GM12878 (cell line): ENCODE results near the gene GCSAM. TPM values are rescaled to one million over a fixed set of nuclear protein-coding genes. Genes with fewer than 3 reads are reported as not detected.

ENCODE experiments used
- CHD4 ChIP-seq: fragments of 200-600 bp; sonication (generic); IDR thresholded peaks from 2 replicates; pipeline ENCODE4 v1.6.1; 2016; ENCODE audit warnings: mild to moderate bottlenecking
- FOXM1 ChIP-seq: IDR thresholded peaks from 2 replicates; pipeline ENCODE4 v1.6.1; 2012; ENCODE audit warnings: low read depth, mild to moderate bottlenecking, inconsistent platforms, low read length, moderate library complexity
- HDGF ChIP-seq: fragments of 450-650 bp; IDR thresholded peaks from 2 replicates; pipeline ENCODE4 v1.6.1; 2016; ENCODE audit warnings: antibody characterized with exemption
- MTA3 ChIP-seq: IDR thresholded peaks from 2 replicates; pipeline ENCODE4 v1.6.1; 2012; ENCODE audit warnings: low read length, inconsistent platforms, borderline replicate concordance
- NFYA ChIP-seq: IDR thresholded peaks from 2 replicates; pipeline ENCODE4 v1.6.1; 2011; ENCODE audit warnings: low read depth, mild to moderate bottlenecking, low read length, improper control_type of control experiment, borderline replicate concordance
- NR2C1 ChIP-seq: fragments of 450-650 bp; IDR thresholded peaks from 2 replicates; pipeline ENCODE4 v1.6.1; 2017; ENCODE audit warnings: antibody characterized with exemption, mild to moderate bottlenecking, moderate library complexity
- NR2C2 ChIP-seq: IDR thresholded peaks from 2 replicates; pipeline ENCODE4 v1.6.1; 2011; ENCODE audit warnings: borderline replicate concordance, low read depth; ENCODE audit not compliant: control insufficient read depth, insufficient read length
- SIX5 ChIP-seq: IDR thresholded peaks from 2 replicates; pipeline ENCODE4 v1.6.1; 2011; ENCODE audit warnings: mild to moderate bottlenecking, low read depth, low read length, moderate library complexity; ENCODE audit not compliant: severe bottlenecking
- SP1 ChIP-seq: IDR thresholded peaks from one replicate; pipeline ENCODE4 v1.6.1; 2011; ENCODE audit warnings: low read depth, low read length
- SUPT20H ChIP-seq: IDR thresholded peaks from 2 replicates; pipeline ENCODE4 v1.6.1; 2011; ENCODE audit warnings: low read depth, mild to moderate bottlenecking, low read length, moderate library complexity, borderline replicate concordance; ENCODE audit not compliant: control insufficient read depth
- SUZ12 ChIP-seq: fragments of 200-600 bp; sonication (generic); IDR thresholded peaks from one replicate; pipeline ENCODE4 v1.6.1; 2018; ENCODE audit warnings: antibody characterized with exemption, mild to moderate bottlenecking; ENCODE audit not compliant: unreplicated experiment
- YY1 ChIP-seq: IDR thresholded peaks from 2 replicates; pipeline ENCODE4 v1.6.1; 2011; ENCODE audit warnings: low read depth, mild to moderate bottlenecking, low read length
- ZNF217 ChIP-seq: fragments of 450-650 bp; IDR thresholded peaks from 2 replicates; pipeline ENCODE4 v1.6.1; 2017; ENCODE audit warnings: antibody characterized with exemption, mild to moderate bottlenecking
- ZZZ3 ChIP-seq: IDR thresholded peaks from 2 replicates; pipeline ENCODE4 v1.6.1; 2011; ENCODE audit warnings: low read depth; ENCODE audit not compliant: control insufficient read depth, insufficient read length
- polyA plus RNA-seq, 11 experiments: library from polyadenylated mRNA; depleted of rRNA in 4 of 11; unstranded in 6 of 11; stranded (reverse) in 5 of 11; fragments of >200 nt; fragmentation: Nextera tagmentation in 4 of 11; fragmentation: Illumina TruSeq in 1 of 11; extraction: Ambion mirVana in 4 of 11; extraction: Trizol in 1 of 11; gene quantifications; 1 replicate in 1 of 11; 2 replicates in 10 of 11; pipeline versions ENCODE4 v1.2.1 to v1.2.3, GENCODE V29; 2011 to 2016; ENCODE audit warnings: inconsistent platforms in 2 of 11, missing spikeins in 2 of 11, low read depth in 1 of 11
- total RNA-seq, 4 experiments: library from RNA; depleted of rRNA in 3 of 4; stranded (reverse); fragments of >200 nt in 3 of 4; fragmentation: Illumina TruSeq in 1 of 4; extraction: Trizol in 1 of 4; gene quantifications; 2 replicates each; pipeline versions ENCODE4 v1.2.1 to v1.2.3, GENCODE V29; 2013 to 2021
- TF ChIP-seq, protein P1 (sequence below): IDR thresholded peaks from 2 replicates; pipeline ENCODE4 v1.6.1; 2011; ENCODE audit warnings: mild to moderate bottlenecking, low read depth, low read length, moderate library complexity; ENCODE audit not compliant: insufficient replicate concordance
- TF ChIP-seq, protein P2 (sequence below): IDR thresholded peaks from 2 replicates; pipeline ENCODE4 v1.6.1; 2012; ENCODE audit warnings: low read depth, low read length, improper control_type of control experiment
- TF ChIP-seq, protein P3 (sequence below): fragments of 450-650 bp; IDR thresholded peaks from 2 replicates; pipeline ENCODE4 v1.6.1; 2017; ENCODE audit warnings: mild to moderate bottlenecking, low read depth, inconsistent platforms; ENCODE audit not compliant: poor library complexity, severe bottlenecking
- TF ChIP-seq, protein P4 (sequence below): fragments of 450-650 bp; formaldehyde crosslinking; IDR thresholded peaks from 2 replicates; pipeline ENCODE4 v1.4.0; 2022; ENCODE audit warnings: mild to moderate bottlenecking, moderate library complexity
- TF ChIP-seq, protein P5 (sequence below): fragments of 450-650 bp; IDR thresholded peaks from 2 replicates; pipeline ENCODE4 v1.6.1; 2017; ENCODE audit warnings: borderline replicate concordance
- TF ChIP-seq, protein P6 (sequence below): IDR thresholded peaks from 2 replicates; pipeline ENCODE4 v1.6.1; 2012; ENCODE audit warnings: low read depth, low read length, improper control_type of control experiment

Gene GCSAM
- total and polyA plus RNA-seq, 10 of the 15 experiments (the other 5 are each of a cell fraction or from before 2014, with no cell fraction given) = 81.5 to 407 (median 107) TPM

DNA sequence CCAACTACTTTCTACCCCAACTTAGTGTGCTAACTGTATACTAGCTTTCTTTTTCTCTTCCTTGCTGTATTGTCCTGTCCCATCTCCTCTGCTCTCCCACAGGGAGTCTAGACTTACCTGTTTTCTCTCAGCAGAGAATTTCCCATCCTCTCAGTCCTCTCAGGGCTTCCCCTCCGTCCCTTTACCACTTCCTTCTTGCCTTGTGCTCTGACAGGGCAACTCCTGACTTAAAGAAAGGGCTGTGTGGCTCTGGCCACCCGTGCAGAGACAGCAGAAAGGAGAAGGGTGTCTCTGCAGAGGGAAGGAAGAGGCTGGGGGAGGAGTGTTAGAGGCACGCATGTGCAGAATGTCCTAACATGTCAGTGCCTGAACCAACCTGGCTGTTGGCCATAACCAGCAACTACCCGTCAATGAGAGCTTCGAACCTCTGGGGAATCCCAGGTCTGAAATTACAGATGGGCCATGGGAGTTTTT is at the start of gene GCSAM (continued):
- TF ChIP-seq, protein P1, sequence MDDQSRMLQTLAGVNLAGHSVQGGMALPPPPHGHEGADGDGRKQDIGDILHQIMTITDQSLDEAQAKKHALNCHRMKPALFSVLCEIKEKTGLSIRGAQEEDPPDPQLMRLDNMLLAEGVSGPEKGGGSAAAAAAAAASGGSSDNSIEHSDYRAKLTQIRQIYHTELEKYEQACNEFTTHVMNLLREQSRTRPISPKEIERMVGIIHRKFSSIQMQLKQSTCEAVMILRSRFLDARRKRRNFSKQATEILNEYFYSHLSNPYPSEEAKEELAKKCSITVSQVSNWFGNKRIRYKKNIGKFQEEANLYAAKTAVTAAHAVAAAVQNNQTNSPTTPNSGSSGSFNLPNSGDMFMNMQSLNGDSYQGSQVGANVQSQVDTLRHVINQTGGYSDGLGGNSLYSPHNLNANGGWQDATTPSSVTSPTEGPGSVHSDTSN = peak; percentile 35
- peak; percentile 64; the same call in 1 of the 2 replicates for TF ChIP-seq YY1
- no peak for TF ChIP-seq ZZZ3
- TF ChIP-seq HDGF = peak; percentile 76; the same call in 1 of the 2 replicates
- peak; percentile 65 for TF ChIP-seq SP1
- TF ChIP-seq, protein P2, sequence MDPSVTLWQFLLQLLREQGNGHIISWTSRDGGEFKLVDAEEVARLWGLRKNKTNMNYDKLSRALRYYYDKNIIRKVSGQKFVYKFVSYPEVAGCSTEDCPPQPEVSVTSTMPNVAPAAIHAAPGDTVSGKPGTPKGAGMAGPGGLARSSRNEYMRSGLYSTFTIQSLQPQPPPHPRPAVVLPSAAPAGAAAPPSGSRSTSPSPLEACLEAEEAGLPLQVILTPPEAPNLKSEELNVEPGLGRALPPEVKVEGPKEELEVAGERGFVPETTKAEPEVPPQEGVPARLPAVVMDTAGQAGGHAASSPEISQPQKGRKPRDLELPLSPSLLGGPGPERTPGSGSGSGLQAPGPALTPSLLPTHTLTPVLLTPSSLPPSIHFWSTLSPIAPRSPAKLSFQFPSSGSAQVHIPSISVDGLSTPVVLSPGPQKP = 0 out of 2 replicates have a peak, but pooled peaks have one; percentile 67
- no peak for TF ChIP-seq ZNF217
- no peak for TF ChIP-seq SUZ12
- no peak for TF ChIP-seq SUPT20H
- TF ChIP-seq SIX5 = no peak
- TF ChIP-seq NFYA = no peak
- no peak for TF ChIP-seq NR2C1
- no peak for TF ChIP-seq NR2C2
- TF ChIP-seq, protein P3, sequence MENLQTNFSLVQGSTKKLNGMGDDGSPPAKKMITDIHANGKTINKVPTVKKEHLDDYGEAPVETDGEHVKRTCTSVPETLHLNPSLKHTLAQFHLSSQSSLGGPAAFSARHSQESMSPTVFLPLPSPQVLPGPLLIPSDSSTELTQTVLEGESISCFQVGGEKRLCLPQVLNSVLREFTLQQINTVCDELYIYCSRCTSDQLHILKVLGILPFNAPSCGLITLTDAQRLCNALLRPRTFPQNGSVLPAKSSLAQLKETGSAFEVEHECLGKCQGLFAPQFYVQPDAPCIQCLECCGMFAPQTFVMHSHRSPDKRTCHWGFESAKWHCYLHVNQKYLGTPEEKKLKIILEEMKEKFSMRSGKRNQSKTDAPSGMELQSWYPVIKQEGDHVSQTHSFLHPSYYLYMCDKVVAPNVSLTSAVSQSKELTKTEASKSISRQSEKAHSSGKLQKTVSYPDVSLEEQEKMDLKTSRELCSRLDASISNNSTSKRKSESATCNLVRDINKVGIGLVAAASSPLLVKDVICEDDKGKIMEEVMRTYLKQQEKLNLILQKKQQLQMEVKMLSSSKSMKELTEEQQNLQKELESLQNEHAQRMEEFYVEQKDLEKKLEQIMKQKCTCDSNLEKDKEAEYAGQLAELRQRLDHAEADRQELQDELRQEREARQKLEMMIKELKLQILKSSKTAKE = peak; percentile 80
- TF ChIP-seq CHD4 = no peak
- no peak for TF ChIP-seq FOXM1
- TF ChIP-seq, protein P4, sequence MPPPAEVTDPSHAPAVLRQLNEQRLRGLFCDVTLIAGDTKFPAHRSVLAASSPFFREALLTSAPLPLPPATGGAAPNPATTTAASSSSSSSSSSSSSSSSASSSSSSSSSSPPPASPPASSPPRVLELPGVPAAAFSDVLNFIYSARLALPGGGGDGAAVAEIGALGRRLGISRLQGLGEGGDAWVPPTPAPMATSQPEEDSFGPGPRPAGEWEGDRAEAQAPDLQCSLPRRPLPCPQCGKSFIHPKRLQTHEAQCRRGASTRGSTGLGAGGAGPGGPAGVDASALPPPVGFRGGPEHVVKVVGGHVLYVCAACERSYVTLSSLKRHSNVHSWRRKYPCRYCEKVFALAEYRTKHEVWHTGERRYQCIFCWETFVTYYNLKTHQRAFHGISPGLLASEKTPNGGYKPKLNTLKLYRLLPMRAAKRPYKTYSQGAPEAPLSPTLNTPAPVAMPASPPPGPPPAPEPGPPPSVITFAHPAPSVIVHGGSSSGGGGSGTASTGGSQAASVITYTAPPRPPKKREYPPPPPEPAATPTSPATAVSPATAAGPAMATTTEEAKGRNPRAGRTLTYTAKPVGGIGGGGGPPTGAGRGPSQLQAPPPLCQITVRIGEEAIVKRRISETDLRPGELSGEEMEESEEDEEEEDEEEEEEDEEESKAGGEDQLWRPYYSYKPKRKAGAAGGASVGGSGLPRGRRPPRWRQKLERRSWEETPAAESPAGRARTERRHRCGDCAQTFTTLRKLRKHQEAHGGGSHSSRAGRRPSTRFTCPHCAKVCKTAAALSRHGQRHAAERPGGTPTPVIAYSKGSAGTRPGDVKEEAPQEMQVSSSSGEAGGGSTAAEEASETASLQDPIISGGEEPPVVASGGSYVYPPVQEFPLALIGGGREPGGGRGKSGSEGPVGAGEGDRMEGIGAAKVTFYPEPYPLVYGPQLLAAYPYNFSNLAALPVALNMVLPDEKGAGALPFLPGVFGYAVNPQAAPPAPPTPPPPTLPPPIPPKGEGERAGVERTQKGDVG = no peak
- TF ChIP-seq, protein P5, sequence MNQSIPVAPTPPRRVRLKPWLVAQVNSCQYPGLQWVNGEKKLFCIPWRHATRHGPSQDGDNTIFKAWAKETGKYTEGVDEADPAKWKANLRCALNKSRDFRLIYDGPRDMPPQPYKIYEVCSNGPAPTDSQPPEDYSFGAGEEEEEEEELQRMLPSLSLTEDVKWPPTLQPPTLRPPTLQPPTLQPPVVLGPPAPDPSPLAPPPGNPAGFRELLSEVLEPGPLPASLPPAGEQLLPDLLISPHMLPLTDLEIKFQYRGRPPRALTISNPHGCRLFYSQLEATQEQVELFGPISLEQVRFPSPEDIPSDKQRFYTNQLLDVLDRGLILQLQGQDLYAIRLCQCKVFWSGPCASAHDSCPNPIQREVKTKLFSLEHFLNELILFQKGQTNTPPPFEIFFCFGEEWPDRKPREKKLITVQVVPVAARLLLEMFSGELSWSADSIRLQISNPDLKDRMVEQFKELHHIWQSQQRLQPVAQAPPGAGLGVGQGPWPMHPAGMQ = no peak
- TF ChIP-seq MTA3 = no peak
- TF ChIP-seq, protein P6, sequence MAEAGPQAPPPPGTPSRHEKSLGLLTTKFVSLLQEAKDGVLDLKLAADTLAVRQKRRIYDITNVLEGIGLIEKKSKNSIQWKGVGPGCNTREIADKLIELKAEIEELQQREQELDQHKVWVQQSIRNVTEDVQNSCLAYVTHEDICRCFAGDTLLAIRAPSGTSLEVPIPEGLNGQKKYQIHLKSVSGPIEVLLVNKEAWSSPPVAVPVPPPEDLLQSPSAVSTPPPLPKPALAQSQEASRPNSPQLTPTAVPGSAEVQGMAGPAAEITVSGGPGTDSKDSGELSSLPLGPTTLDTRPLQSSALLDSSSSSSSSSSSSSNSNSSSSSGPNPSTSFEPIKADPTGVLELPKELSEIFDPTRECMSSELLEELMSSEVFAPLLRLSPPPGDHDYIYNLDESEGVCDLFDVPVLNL = no peak
